Measurements from ENCODE around the gene CAT.

DNA sequence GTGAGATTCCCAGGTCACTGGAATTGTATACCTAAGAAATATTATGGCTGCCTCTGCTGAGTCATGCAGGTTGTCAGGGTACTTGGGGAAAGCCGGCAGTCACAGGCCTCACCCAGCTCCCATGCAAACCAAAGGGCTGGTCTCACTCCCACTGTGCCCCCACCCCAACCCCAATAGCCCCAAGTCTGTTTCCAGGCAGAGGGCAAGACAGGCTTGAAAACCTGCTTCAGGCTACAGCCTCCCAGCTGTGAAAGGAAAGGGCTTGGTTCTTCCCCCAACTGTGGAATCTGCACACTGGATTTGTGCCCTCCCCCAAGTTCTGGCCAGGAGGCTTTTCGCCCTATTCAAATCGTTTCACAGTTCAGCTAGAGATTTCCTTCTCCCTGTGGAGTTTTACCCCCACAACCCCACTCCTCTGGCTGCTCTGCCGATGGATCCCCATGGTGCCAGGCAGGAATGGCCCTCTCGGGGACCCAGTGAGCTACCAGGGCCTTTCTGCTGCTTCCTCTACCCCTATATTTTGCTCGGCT is 43.9 kb upstream of the CAT start:
- TF ChIP-seq POLR2A (IDR thresholded peaks at IDR 0.05; ENCODE audit: low read depth, low read length), result no peak
- no peak for TF ChIP-seq POLR2AphosphoS5 (IDR thresholded peaks at IDR 0.05; ENCODE audit: low read depth, low read length)
- TF ChIP-seq TAF1 (IDR thresholded peaks at IDR 0.05; ENCODE audit: low read depth, low read length), result no peak
- no peak for TF ChIP-seq PAX5 (IDR thresholded peaks at IDR 0.05; ENCODE audit: insufficient read depth, low read length, severe bottlenecking)
- no peak for TF ChIP-seq POU2F2 (IDR thresholded peaks at IDR 0.05; ENCODE audit: low read depth, low read length)
